Stimulated activated CD4-positive, alpha-beta T cell treated with anti-CD3 and anti-CD28 coated beads, TNF-alpha, amount 100 ng/mL, for 1 hour (primary cell): ENCODE data around the gene ZNF516.

Source experiments
- DNase-seq, 3 donors: peaks; one replicate each; pipeline ENCODE4 v3.0.0-alpha.2; 2020; ENCODE audit warnings: low read depth in 3 of 3, low spot score in 1 of 3

The ZNF516 gene

DNA sequence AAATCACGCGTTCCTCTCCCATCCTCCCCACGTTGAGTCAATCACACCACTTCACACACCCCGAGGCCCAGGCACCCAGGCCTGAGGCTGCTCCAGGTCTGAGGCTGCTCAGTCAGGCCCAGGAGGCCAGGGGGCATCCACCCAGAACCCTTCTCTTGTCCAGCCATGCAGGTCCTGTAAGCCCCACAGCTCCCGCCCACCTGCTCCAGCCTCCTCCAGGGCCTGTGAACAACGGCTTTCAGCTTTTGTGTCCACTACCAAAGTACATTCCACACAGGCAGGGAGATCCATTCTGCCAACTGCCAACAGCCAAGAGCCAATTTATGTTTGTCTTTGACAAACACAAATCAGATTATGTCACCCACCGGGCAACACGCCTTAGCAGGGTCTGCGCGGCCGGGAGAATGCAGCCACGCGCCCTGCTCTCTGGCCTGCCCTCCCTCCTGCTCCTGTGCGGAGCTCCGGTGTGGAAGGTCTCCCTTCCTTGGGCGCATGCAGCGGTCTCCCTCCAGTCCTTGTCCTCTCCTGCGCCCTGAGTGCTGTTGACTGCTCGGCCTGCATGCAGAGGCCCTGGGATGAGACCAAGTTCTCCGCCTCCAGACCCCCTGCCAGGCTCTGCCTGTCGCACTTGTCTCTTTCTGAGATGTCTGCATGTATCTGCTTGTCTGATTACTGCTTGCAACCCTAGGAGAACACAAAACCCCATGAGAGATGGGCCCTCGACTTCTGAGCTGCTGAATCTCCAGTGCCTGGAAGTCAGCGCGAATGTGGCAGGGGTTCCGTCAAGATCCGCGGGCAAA, 146.6 kb downstream of the ZNF516 start:
- no peak for DNase-seq

DNA sequence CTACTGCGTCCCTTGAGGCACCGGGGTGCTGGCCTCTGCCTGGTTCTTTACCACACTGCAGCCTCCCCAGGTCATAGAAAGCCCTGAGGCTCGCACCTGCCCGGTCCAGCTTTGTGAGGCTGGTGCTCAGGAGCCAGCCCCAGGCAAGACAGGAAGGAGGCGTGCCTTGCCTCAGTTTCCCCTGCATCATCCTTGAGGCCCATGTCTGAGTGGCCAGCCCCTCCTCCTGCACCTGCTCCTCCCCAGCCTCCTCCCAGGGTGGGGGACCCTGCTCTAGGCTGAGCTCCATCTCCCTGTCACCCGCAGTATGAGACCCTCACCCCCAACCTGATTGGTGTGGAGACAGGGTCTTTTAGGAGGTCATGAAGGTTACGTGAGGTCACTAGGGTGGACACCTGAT, 147.7 kb downstream of the ZNF516 start:
- DNase-seq: no peak

DNA sequence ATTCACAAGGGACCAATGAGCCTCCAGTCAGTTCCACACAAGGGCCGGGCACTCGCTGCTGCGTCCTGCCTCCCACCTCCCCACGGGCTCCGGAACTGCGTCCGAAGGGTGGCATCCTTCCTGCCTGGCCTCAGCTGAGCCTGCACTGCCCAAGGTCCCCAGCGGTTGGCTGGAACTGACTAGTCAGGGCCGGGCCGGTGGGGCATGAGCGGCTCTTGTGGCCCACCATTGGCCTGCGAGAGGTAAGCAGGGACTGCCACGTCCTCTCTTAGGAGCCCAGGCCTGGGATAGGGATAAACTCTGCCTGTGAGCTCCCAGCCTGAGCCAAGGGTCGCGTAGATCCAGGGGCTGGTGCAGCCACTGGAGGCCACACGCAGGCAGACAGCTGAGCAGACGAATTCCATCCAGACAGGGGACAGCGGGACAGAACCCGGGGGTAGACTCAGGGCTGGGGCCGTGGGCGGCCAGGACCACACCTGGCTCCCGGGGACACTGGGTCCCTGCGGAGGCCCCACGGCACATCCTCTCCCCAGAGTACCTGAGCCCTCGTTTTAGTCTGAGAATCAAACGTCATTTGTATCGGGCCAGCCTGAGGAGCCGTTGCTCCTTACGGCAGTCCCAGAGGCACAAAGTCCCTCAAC, 148.4 kb downstream of the ZNF516 start:
- DNase-seq: no peak

DNA sequence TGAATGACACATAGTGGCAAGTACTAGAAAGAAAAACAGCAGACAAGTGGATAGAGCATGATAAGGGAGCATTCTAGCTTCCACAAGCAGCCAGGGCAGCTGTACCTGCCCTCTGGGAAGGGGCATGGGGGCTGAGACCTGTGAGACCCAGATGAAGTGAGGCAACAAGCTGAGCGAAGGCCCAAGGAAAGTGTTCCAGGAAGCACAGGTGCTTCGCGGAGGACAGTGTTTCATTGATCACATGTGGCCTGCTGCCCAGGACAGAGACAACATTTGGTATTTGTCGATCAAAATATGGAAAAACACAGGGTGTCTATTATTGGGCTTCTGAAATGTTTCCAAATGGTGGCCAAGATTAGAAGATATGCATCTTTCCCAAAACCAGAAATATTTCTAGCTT, 149.1 kb downstream of the ZNF516 start:
- DNase-seq: no peak

DNA sequence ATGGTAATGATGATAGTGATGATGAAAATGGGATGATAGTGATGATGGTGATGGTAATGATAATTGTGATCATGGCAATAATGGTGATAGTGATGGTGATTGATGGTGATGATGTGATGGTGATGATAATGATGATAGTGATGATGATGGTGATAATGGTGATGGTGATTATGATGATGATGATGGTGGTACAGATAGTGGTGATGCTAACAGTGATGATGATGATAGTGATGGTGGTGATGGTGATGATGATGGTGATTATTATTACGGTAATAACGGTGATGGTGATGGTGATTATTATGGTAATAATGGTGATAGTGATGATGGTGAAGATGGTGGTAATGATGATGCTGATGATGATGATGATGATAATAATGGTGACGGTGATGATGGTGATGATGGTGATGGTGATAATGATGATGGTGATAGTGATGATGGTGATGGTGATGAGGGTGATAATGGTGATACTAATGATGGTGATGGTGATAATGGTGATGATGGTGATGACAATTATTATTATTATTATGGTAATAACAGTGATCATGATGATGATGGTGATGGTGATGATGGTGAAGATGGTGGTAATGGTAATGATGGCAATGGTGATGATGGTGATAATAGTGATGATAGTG, 151.0 kb downstream of the ZNF516 start:
- no peak for DNase-seq

DNA sequence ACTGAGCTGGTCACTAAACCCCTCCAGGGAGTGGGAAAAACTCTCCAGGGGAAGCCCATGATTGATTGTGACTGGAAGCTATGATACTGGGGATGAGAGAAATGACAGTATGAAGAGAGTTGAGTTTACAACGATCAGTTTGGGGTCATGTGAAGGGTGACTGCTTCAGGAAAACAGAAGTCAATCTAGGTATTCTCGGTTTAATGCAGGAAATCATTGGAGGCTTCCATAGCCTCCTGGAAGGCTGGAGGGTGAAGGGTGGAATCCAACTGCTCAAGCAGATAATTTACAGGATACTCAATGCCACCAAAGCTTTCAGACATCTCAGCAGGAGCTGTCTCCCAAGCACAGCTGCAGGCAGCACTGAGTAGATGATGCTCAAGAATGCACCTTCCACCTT, 154.6 kb downstream of the ZNF516 start:
- DNase-seq: no peak

DNA sequence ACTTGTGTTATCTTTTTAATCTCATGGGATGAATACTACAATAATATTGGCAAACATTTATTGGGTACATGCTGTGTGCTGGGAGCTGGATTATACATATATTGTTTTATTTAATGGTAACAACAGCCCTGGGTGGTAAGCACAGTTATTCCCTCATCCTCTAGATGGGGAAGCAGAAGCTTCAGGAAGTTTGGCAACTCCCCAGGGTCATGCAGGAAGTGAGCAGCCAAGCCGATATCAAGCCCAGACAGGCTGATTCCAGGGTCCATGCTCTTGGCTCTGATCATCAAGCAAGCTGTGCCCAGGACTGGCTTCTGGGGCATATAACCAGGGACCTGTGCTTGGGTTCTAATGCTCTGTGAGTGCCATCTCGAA, 155.8 kb downstream of the ZNF516 start:
- DNase-seq: no peak

DNA sequence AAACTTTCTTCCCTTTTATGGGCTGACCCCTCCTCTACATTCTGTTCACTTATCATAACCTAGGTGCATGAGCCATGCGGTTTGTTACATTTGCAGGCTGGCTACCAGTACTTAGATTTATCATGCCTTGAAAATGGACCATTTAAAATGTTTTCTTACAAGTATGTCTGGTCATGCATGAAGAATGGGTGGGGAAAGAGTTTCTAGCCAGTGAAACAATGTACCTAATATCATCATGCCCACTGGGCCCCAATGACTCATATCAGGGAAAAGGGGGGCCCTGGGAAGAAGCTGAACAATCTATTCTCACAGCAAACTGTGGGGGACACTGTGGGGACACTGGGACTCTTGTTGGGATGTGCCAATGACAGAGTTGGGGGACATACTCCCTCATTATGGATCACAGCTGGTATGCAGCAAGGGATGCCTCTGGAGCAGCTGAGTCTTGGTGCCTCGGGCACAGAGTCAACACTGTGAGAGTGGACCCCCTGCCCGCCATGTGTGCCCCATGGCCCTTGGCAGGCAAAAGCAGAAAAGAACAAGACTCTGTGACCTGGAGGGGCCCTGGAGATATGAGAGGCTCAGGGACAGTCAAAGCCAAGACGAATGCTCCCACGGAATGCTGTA, 156.3 kb downstream of the ZNF516 start:
- no peak for DNase-seq

DNA sequence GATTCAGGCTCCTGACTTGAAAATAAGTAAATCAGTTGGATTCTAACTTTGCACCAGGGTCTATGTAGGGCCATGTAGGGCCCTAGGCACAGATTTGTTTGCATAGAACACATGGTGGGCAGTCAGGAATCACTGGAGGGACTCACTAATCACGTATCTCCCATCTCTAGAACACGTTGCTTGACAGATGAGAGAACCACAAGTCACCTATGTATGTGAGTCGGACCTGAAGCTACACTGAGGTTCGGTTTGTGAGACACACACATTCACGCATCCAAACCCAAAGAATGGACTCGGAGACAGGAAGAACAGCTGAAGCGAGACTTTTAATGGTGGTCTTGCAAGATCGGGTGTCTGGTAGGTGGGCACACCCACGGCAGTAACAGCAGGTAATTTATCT, 157.0 kb downstream of the ZNF516 start:
- DNase-seq: no peak

DNA sequence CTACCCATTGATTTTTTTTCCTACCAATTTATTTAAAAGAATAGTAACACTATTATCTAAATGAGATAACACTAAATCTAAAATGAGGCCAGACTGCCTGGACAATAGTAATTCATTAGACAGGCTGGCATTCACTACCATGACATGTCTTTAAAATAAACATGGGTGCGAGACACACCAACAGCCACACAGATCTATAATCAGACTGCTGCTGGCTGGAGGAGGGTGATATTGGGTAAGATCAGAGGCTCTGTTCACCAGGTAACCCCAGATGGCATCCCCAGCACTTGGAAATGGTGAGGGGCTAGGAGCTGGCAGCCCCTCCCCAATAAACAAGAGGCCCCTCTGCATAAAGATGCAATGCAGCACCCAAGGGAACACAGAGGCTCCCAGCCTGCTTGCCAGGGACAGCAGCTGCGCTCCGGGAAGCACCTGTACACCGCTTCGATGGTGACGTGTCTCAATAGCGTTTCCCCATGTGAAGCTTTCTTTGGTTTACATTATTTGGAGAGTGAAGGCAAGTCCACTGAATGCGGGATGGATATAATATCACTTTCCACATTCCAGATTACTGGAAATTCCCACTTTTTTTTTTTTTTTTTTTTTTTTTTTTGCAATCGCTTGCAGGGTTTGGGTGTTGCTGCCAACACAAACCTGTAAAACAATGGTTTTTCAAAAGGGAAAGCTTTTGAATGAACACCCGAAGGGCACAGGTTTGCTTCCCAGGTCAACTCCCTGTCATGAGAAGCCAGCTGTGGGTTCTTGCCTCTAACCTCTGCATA, 159.0 kb downstream of the ZNF516 start:
- no peak for DNase-seq

DNA sequence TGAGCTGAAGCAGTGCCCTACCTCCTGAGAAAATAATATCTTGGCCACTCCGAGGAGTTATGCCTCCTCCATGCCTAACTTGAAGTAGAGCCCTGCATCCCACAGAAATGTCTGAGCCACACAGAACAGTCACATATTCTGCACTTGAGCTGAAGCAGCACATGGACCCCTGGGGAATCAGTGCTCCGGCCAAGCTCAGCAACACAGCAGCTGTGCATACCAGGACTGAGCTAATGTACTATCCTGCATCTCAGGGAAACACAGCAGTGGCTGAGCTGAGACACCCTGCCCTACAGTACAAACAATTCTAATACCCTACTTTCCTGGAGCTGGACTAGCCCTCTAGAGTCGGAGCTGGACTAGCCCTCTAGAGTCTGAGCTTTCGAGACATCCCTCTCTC, 166.9 kb downstream of the ZNF516 start:
- DNase-seq: no peak

DNA sequence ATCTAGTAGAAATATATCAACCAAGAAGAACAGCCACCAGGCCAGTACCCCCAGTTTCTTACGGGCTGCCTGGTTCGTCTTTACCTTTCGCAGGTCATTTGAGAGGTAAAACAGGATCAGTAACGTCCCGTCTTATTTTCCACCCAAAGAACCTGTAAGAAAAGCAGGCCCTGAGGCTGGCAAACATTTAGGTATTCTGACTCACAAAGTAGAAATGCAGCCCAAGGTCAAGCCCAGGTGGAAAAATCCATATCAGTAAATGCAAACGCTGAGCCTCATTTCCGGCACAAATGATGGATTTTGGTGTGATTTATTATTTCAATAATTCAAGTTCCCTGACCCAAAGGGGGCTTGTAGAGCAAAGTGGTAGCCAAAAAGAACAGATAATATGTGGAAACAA, 171.2 kb downstream of the ZNF516 start:
- DNase-seq: no peak

DNA sequence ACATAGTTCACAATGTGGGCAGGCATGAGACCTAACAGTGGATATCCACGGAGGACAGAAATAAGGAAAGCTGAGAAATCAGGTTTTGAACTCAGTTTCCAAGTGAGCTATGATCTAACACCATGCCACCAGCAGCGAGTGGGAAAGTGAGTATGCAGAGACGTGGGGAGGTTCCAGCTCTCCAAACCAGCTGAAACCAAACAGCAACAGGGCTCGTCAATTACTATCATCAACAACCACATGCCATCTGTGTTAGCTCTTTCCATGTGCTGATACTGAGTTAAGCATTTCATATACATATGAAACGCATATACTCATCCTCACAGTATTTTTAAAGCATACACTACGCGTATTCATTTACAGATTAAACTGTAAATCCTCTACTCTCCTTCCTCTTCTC, 172.4 kb downstream of the ZNF516 start:
- no peak for DNase-seq

DNA sequence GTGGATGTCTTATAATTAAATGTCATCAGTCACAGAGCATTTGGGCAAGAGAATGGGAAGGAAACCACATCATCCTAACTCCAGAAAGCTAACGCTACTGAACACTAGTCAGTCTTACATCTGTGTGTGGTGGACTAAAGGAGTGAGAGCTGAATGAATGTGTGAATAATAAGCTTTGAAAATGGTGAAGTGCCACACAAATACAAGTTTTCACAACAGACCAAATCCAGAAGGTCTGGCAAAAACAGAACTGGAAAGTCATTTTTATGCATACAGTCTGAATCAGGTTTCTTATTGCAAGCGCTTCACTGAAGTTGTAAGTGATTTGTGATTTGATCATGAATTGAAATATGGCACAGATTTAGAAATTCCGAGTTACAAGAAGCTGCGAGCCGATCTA, 175.7 kb downstream of the ZNF516 start:
- DNase-seq: no peak

DNA sequence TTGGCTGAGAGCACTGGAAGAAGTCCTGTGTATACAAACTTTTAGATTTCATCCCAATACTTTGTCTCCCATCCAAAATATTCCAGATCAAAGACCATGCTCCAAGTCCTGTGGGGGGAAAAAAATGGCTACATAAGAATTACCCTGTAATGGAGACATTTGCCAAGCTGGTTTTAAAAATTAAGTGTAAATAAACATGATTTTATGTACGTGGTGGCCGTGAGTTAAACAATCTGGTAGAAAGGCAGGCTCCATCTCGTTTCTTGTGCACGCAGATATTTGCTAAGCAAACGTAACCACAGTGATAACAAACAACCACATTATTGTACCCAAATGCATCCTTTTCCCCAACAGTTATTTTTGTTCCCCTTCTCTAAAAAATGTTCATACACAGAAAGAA, 176.4 kb downstream of the ZNF516 start:
- DNase-seq: no peak

DNA sequence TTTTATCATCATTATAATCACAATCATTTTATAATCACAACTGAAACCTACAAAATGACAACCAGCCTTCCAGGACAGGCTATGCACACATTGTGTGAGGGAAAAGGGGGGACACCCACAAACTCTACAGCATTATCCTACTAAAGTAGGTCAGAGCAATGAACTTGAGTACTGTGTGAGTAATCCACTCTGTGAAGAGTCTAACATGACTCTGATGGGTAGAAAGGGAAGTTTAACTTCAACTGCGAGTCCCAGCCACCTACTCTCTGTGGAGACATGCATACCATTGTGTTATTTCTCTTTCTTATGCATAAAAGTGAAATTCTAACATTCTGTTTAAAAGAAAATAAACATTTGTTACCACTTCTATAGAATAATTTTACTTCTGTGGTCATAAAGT, 177.9 kb downstream of the ZNF516 start:
- no peak for DNase-seq

DNA sequence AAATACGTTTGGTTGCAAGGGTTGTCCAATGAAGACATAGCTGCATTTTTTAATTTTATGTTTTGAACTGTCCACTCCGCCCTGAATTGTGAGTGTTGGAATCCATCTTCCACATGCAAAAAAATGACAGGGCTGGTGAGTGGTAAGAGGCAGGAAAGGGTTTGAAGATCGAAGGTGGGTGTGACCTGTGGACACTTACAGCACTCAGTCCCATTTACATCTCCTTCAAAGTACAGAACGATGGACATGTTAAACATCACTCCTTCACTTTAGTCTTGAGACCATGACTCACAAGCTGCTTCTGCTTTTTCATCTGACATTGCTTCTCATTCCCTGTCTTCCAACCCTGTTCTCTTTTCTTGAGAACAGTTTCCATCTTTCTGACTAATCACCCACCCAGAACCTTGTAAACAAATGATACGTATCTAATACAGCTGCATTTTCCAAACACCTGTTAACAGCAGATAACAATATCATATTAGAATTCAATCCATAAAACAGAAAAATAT, 179.3 kb downstream of the ZNF516 start:
- no peak for DNase-seq

DNA sequence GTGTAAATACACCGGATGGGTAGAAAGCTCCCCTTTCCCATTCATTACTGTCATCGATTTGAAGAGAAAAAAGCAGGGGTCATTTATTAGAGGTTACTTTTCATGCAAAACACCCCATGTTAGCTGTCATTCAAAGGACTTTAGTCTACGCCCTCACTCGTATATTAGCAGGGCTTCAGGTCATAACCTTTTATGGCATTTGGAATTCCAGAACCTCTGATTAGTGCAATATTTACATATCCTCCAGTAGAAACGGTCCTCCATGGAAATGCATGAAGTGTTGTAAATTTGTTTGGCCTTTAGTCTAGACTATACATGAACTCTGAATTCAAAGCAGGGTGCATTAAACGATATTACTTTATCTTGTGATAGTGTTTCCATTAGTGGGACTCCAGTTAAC, 180.5 kb downstream of the ZNF516 start:
- no peak for DNase-seq

DNA sequence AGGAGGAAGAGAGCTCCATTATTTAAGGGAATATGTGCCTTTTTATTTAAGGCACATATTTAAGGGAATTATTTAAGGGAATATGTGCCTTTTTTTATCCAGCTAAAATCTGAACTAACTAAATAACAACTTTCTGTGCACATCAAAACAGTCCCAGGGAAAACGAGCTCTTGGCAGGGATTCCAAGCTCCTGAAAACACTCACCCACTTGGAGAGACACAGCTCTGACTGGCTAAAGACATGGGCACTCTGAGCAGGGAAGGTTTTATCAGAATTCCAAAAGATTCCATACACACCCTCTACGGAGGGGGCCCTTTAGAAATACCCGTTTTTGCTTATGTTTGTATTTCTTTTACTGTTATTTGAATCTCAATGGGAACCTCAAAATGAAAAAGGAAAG, 181.0 kb downstream of the ZNF516 start:
- DNase-seq: no peak
